ENCODE results near the gene ZFP36L1. TPM values are rescaled to one million over a fixed set of nuclear protein-coding genes. Genes with fewer than 3 reads are reported as not detected.

Gene ZFP36L1
- total RNA-seq, 1 donor from 2014 or later = 106 TPM

GRCh38 chr14:68811171-68811570, 18.3 kb upstream of the ZFP36L1 start:
- Mint-ChIP-seq H3K27me3 (no peaks in the 10 kb centered on the region), H3K27ac (no peak overlapping the region), H3K4me1 (peaks cover 38% of the 10 kb centered on the region), H3K36me3 (ENCODE audit: low read depth) (no peaks in the 10 kb centered on the region), H3K9me3 (no peaks in the 10 kb centered on the region), H3K4me3 (no peak overlapping the region)
- intact Hi-C loops (cut with micrococcal nuclease) = loop anchor here (10.0 kb wide), 2 partner anchors 996 to 1116 kb away; partner anchors contain the start of genes RAD51B, RDH11 and ZFYVE26
- DNase-seq = no peak

DNA sequence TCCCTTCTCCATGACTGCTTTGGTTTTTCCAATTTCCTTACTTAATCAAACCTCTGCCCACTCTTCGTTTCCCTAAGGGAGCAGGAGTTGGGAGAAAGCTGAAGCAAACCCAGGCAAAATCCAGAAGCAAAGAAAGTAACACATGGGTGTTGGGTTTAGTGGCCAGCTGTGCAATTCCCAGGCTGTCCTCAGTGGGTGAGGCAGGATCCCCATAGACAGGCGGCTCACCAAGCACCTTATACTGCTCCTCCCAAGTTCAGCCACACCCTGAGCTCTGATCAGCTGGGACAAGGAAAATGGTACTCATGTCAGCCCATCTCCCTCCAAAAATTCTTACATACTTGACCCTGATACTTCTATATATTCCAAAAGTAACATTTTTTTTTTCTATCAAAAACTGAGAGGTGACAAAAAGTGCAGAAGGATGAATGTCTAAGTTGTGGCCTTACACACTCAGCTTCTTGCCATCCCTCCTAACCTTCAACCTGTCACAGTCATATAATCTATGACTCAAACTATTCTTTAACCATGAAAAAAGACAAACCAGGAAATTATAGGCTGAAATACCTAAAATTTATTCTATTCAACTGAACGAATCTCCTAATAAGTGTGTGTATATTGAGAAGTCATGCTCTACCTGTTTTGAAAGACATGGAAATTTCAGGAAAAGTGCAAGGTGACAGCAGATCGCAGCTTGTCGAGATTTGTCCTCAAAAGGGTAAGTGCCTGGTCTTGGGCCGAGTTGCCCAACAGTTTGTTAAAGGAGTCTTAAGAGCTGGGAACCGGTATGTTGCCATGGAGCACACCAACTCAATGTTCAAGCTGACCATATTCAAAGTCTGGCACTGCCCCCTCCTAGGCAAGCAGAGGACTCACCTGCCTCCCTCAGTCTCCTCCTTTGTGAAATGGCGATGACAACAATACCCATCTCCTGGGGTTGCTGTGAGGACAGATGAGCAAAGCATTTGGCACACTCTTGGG, 17.6 kb upstream of the ZFP36L1 start:
- intact Hi-C loops (cut with micrococcal nuclease) = loop anchor here (10.0 kb wide), 2 partner anchors 996 to 1116 kb away; partner anchors contain the start of genes RAD51B, RDH11 and ZFYVE26
- Mint-ChIP-seq H3K9me3 (no peaks in the 10 kb centered on the region), H3K36me3 (ENCODE audit: low read depth) (no peaks in the 10 kb centered on the region), H3K27me3 (no peaks in the 10 kb centered on the region), H3K4me3 (no peak overlapping the region), H3K27ac (no peak overlapping the region), H3K4me1 (peaks cover 31% of the 10 kb centered on the region)
- no peak for DNase-seq

DNA sequence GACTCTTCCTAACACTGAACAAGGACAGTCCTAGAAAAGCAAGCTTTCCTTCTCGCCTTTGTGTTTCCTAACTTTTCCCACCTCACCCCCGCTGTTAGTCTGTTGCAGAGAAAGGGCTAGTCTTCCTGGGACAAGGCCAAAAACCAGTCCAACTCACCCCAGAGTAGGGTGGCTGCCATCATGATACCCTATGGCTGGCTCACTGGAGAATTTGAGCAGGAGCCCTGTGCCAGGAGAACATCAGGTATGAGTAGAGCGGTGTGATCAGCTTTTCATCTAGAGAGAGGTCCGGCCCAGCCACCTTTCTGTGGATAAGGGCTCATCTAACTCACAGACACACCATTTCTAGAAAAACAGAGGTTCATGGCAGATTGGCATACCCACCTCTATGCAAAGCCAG, 16.7 kb upstream of the ZFP36L1 start:
- H3K9me3 Mint-ChIP-seq = no peaks in the 10 kb centered on the region
- peaks cover 23% of the 10 kb centered on the region for H3K4me1 Mint-ChIP-seq
- intact Hi-C loops (cut with micrococcal nuclease) = no loop called here
- no peaks in the 10 kb centered on the region for H3K36me3 Mint-ChIP-seq (ENCODE audit: low read depth)
- no peak overlapping the region for H3K27ac Mint-ChIP-seq
- DNase-seq = no peak
- H3K4me3 Mint-ChIP-seq = no peak overlapping the region
- H3K27me3 Mint-ChIP-seq = no peaks in the 10 kb centered on the region

DNA sequence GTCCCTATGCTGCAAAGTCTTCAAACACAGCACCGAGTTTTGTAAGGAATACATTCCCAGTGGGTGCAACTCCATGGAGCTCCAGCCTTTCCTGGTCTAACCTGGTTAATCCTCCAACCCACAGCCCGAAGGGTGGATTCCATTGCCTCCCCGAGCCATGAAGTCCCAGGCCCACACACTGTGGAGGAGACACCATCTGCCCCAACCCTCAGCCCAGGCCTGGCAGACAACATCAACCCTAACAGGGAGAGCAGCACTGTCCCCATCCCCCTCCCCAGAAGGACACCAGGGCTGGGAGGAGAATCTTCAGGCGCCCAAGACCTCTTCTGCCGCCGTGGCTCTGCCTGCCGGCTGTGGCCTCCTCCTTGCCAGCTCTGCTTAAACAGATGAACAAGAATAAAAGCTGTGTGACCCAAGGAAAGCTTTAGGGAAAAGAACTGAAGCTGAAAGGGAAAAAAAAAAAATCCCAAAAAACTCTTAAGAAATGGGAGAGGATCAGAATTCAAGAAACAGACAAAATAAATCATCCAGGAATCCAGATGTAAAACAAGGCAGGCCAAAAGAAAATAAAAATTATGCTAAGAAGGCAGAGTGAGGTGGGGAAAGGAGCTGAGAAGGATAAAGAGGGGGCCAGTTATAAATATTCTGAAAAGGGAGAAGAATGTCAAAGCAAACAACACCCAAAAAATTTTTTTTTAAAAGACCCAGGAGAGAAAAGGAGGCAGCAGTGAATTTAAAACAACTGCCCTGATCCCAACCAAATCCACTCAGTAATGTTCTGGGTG, 16.0 kb upstream of the ZFP36L1 start:
- Mint-ChIP-seq H3K27me3 (no peaks in the 10 kb centered on the region), H3K36me3 (ENCODE audit: low read depth) (no peaks in the 10 kb centered on the region), H3K4me3 (no peak overlapping the region), H3K27ac (no peak overlapping the region), H3K9me3 (no peaks in the 10 kb centered on the region), H3K4me1 (peaks cover 17% of the 10 kb centered on the region)
- intact Hi-C loops (cut with micrococcal nuclease) = no loop called here
- DNase-seq = no peak

GRCh38 chr14:68807987-68808386, 15.1 kb upstream of the ZFP36L1 start:
- intact Hi-C loops (cut with micrococcal nuclease) = no loop called here
- peaks cover 2% of the 10 kb centered on the region for H3K36me3 Mint-ChIP-seq (ENCODE audit: low read depth)
- no peaks in the 10 kb centered on the region for H3K27me3 Mint-ChIP-seq
- H3K27ac Mint-ChIP-seq = no peak overlapping the region
- no peaks in the 10 kb centered on the region for H3K9me3 Mint-ChIP-seq
- peaks cover 10% of the 10 kb centered on the region for H3K4me1 Mint-ChIP-seq
- DNase-seq = no peak
- no peak overlapping the region for H3K4me3 Mint-ChIP-seq

GRCh38 chr14:68807148-68807600, 14.3 kb upstream of the ZFP36L1 start:
- no peak for DNase-seq
- peaks cover 9% of the 10 kb centered on the region for H3K4me1 Mint-ChIP-seq
- H3K27ac Mint-ChIP-seq = peak overlapping the region; percentile 25
- intact Hi-C loops (cut with micrococcal nuclease) = no loop called here
- no peaks in the 10 kb centered on the region for H3K9me3 Mint-ChIP-seq
- H3K27me3 Mint-ChIP-seq = no peaks in the 10 kb centered on the region
- H3K4me3 Mint-ChIP-seq = no peak overlapping the region
- peaks cover 6% of the 10 kb centered on the region for H3K36me3 Mint-ChIP-seq (ENCODE audit: low read depth)

DNA sequence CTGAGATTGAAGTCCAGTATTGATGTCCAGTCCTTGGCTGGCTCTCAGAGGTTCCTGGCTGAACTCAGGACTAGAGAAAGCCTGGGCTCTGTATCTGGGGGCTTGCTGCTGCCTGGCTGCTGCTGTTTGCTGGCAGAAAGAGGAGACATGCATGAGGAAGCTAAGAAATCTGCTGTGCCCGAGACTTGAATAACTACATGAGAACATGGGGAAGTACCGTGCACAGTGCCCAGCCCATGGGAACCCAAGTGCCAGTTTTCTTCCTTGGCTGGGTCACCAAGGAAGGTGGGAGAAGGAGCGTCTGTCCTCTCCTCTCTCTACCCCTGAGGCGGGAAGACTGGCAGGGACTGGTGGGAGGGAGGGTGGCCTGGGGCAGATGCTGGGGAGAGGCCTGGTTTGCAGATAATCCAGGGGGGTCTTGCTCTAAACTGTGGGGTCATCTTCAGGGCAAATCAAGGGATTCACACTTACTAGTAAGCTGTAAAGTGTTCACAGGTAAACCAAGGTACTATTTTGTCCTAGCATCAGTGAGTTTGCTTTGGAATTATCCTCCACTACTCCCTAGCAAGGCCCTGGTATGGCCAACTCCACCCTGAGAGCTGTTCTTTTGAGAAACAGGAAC, 13.8 kb upstream of the ZFP36L1 start:
- no peak for DNase-seq
- Mint-ChIP-seq H3K27me3 (no peaks in the 10 kb centered on the region), H3K36me3 (ENCODE audit: low read depth) (peaks cover 11% of the 10 kb centered on the region), H3K4me3 (no peak overlapping the region), H3K4me1 (peaks cover 13% of the 10 kb centered on the region), H3K27ac (no peak overlapping the region), H3K9me3 (peaks cover 5% of the 10 kb centered on the region)
- intact Hi-C loops (cut with micrococcal nuclease) = no loop called here

- Mint-ChIP-seq H3K4me1 (peaks cover 11% of the 10 kb centered on the region), H3K27me3 (no peaks in the 10 kb centered on the region), H3K4me3 (no peak overlapping the region), H3K36me3 (ENCODE audit: low read depth) (peaks cover 14% of the 10 kb centered on the region), H3K27ac (no peak overlapping the region), H3K9me3 (peaks cover 8% of the 10 kb centered on the region)
- no peak for DNase-seq
- intact Hi-C loops (cut with micrococcal nuclease) = no loop called here
Measured at GRCh38 chr14:68805414-68805813, 12.5 kb upstream of the ZFP36L1 start.

- Mint-ChIP-seq H3K27me3 (no peaks in the 10 kb centered on the region), H3K4me1 (peaks cover 19% of the 10 kb centered on the region), H3K27ac (peak overlapping the region; percentile 11), H3K9me3 (peaks cover 8% of the 10 kb centered on the region), H3K36me3 (ENCODE audit: low read depth) (peaks cover 18% of the 10 kb centered on the region), H3K4me3 (no peak overlapping the region)
- no peak for DNase-seq
- intact Hi-C loops (cut with micrococcal nuclease) = no loop called here
Measured at GRCh38 chr14:68801631-68802030, 8.8 kb upstream of the ZFP36L1 start.

DNA sequence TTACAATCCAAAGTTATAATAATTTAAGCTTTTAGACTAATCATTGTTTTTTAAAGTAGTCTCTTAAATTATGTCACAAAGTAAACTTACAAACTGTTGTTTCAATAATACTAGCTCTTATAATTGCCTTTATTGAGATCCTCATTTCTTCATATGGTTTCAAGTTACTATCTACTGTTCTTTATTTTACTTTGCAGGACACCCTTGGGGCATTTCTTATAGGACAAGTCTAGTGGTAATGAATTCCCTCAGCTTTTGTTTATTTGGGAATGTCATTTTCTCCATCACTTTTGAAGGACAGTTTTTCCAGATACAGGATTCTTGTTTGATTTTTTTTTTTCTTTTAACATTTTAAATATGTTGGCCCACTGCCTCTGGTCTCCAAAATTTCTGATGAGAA, 8.1 kb upstream of the ZFP36L1 start:
- no peak for DNase-seq
- H3K4me1 Mint-ChIP-seq = peaks cover 26% of the 10 kb centered on the region
- H3K9me3 Mint-ChIP-seq = peaks cover 8% of the 10 kb centered on the region
- H3K27ac Mint-ChIP-seq = no peak overlapping the region
- intact Hi-C loops (cut with micrococcal nuclease) = no loop called here
- H3K27me3 Mint-ChIP-seq = no peaks in the 10 kb centered on the region
- H3K36me3 Mint-ChIP-seq (ENCODE audit: low read depth) = peaks cover 18% of the 10 kb centered on the region
- H3K4me3 Mint-ChIP-seq = no peak overlapping the region

DNA sequence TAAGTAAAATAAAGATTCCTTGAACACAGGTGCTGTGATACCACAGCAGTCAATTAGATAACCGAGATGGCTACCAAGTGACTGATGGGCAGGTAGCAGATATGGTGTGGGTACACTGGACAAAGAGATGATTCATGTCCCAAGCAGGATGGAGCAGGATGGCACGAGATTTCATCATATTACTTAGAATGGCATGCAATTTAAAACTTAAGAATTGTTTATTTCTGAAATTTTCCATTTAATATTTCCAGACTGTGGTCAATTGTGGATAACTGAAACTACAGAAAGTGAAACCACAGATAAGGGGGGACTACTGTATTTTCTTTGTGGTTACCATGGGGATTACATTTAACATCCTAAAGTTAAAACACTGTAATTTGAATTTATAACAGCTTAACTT, 7.5 kb upstream of the ZFP36L1 start:
- Mint-ChIP-seq H3K27me3 (no peaks in the 10 kb centered on the region), H3K9me3 (peaks cover 8% of the 10 kb centered on the region), H3K36me3 (ENCODE audit: low read depth) (peaks cover 18% of the 10 kb centered on the region), H3K27ac (no peak overlapping the region), H3K4me1 (peaks cover 26% of the 10 kb centered on the region), H3K4me3 (no peak overlapping the region)
- DNase-seq = no peak
- intact Hi-C loops (cut with micrococcal nuclease) = no loop called here

DNA sequence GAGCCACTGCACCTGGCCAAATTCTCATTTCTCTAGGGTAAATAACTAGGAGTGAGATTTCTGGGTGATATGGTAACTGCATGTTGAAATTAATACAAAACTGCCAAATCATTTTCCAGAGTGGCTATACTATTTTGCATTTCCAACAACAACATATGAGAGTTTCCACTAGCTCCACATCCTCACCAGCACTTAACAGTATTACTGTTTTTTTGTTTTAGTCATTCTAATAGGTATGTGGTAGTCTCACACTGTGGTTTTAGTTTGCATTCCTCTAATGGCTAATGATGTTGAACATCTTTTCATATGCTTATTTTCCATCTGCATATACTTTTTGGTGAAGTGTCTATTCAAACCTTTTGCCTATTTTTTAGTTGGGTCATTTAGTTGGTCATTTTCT, 5.8 kb upstream of the ZFP36L1 start:
- Mint-ChIP-seq H3K4me3 (no peak overlapping the region), H3K9me3 (peaks cover 8% of the 10 kb centered on the region), H3K27me3 (no peaks in the 10 kb centered on the region), H3K36me3 (ENCODE audit: low read depth) (peaks cover 18% of the 10 kb centered on the region), H3K27ac (peak overlapping the region; percentile 76), H3K4me1 (peaks cover 37% of the 10 kb centered on the region)
- intact Hi-C loops (cut with micrococcal nuclease) = loop anchor here (10.0 kb wide), 1 partner anchor 816 kb away; the partner anchor contains the start of gene SUSD6
- no peak for DNase-seq

DNA sequence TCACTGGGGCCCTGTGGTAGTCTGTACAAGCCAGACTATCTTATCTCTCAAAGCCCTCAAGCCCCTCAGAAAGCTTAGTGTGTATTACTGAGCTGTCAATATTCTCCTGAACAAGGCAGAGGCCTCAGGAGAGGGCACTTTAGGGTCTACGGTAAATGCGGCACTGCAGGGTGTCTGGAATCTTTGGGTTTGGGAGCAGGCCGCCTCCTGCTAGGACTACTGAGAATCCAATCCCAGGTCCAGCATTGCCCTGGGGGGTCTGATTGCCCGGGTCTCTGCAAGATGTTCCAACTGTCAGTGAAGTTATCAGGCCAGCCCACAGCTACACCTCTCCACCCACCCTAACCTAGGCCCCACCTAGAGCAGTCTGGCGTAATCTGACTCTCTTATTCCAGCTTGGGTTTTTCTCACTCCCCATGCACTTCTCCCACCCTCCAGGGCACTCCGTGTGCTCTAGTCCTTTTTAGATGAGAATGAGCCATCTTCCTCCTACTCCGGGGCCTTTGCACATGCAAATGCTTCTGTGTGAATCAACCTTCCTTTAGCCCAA, 4.3 kb upstream of the ZFP36L1 start:
- Mint-ChIP-seq H3K9me3 (peaks cover 8% of the 10 kb centered on the region), H3K4me1 (peaks cover 43% of the 10 kb centered on the region), H3K36me3 (ENCODE audit: low read depth) (peaks cover 19% of the 10 kb centered on the region), H3K4me3 (peak overlapping the region; percentile 18), H3K27ac (peak overlapping the region; percentile 100), H3K27me3 (no peaks in the 10 kb centered on the region)
- intact Hi-C loops (cut with micrococcal nuclease) = loop anchor here (2.0 to 10.0 kb wide), 2 partner anchors 564 to 818 kb away; partner anchors contain the start of gene SUSD6
- DNase-seq = peak; percentile 60

Measured in activated CD4-positive, alpha-beta T cell treated with anti-CD3 and anti-CD28 coated beads, Interleukin-2, amount 10 ng/mL, durations not matched to agents 24 days and 14 days (primary cell).